Fibroblast of gingiva (primary cell): ENCODE results near the gene SCG5.
A peak's percentile ranks its signal among the peaks of the same experiment; 100 is the strongest.
"Not testable (repeated sequence)": the region's sequence is repeated elsewhere in the genome, so short reads cannot be mapped to it uniquely, and the experiment has no call there.

ENCODE experiments used
- DNase-seq: peaks from one replicate; pipeline ENCODE4 v3.0.0-alpha.2; 2011; ENCODE audit warnings: low read depth

SCG5 gene

GRCh38 chr15:32641517-32642059, at the start of gene SCG5:
SCG5 (plus strand) TSS chr15:32641710; CDS start chr15:32643593, 1,883 bp downstream.
- DNase-seq: no peak

- DNase-seq: not testable (repeated sequence)
These were observed 48.4 kb upstream of the SCG5 start, which contains the start of gene GOLGA8N for GRCh38 chr15:32593151-32593550. GOLGA8N (plus strand) TSS chr15:32593456.

DNA sequence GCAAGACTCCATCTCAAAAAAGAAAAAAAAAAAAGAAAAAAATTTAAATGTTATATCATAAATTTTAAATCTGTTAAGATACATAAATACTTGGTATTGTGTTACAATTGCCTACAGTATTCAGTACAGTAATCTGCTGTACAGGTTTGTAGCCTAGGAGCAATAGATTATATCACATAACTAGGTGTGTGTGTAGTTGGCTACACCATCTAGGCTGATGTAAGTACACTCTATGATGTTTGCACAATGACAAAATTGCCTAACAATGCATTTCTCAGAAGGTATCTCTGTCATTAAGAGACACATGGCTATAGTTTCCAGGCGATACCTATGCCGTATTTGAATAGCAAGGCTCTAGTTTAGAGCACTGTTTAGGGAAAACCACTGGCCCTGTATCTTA, 32.0 kb upstream of the SCG5 start:
- DNase-seq: not testable (repeated sequence)

DNA sequence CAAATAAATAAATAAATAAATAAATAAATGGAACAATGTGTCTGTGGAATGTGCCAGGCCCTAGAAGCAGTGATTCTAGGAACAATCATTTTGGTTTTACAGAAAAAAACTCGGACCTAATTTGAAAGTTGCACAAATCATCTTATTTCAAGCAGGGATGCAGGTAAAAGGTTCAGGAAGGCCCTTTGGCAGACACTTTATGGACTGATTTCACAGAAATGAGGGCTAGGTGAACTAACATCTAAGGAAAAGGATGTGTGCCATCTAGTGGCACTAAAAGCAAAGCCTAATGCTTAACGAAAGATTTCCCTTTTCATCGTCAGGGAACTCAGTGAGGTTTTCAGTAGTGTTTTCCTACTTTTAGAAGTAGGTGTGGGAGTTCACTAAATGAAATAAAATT, 30.8 kb upstream of the SCG5 start:
- DNase-seq: peak; percentile 43

DNA sequence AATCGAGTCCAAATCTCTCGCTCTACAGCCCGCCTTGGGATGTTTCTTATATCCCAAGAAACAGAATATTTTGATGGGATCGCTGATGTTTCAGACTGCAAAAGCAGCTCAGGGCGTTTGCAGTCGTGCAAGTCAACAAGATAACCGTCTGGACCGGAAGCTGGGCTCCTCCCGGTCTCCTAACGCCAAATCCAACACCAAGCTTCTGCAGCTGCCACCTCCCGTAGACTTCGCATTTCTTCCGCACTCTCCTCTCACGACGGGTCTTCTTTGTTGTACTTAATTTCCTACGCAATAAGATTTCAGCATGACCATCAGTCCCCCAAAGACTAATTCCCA, 26.8 kb upstream of the SCG5 start:
- DNase-seq: not testable (repeated sequence)

- DNase-seq: peak; percentile 93
These were observed 26.2 kb upstream of the SCG5 start, which contains the start of gene ARHGAP11A for GRCh38 chr15:32615051-32615870. ARHGAP11A (plus strand) TSS chr15:32615504; CDS start chr15:32616212, 708 bp downstream.

GRCh38 chr15:32615871-32616426, 25.6 kb upstream of the SCG5 start:
- DNase-seq: not testable (repeated sequence)

DNA sequence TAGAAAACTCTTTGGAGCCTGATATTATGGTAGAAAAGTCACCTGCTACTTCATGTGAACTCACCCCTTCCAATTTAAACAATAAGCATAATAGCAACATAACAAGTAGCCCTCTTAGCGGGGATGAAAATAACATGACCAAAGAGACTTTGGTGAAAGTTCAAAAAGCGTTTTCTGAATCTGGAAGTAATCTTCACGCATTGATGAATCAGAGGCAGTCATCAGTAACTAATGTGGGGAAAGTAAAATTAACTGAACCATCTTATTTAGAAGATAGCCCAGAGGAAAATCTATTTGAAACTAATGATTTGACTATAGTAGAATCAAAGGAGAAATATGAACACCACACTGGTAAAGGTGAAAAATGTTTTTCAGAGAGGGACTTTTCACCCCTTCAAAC, 5.1 kb upstream of the SCG5 start:
- DNase-seq: peak; percentile 19

GRCh38 chr15:32636908-32637567, 4.5 kb upstream of the SCG5 start:
- DNase-seq: peak; percentile 30

- DNase-seq: no peak
These were observed 3.8 kb upstream of the SCG5 start for GRCh38 chr15:32637704-32638103.

- DNase-seq: no peak
These were observed 1.3 kb downstream of the SCG5 start for GRCh38 chr15:32642667-32643435.

DNA sequence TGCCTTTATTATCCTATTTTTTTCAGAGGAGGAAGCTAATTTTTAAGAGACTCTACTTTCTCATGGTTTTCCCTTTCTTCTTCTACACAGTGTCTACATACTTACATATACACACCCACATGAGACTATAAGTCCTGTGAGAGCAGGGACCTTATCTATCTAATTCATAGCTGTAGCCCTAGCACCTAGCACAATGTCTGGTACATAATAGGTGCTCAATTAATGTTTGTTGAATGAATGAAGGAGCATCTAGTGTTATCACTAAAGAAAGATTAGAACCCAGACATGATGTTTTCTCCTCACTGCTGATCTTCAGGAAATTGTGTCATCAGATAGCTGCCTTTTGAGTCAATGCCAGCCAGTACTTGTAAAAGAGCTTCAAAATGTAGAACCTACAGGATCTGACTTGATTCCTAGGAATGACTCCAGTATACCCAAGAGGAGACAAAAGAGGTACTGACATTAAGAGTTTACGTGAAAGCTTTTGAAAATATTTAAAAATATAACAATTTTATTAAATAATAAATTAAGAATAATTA, 2.5 kb downstream of the SCG5 start:
- DNase-seq: no peak

DNA sequence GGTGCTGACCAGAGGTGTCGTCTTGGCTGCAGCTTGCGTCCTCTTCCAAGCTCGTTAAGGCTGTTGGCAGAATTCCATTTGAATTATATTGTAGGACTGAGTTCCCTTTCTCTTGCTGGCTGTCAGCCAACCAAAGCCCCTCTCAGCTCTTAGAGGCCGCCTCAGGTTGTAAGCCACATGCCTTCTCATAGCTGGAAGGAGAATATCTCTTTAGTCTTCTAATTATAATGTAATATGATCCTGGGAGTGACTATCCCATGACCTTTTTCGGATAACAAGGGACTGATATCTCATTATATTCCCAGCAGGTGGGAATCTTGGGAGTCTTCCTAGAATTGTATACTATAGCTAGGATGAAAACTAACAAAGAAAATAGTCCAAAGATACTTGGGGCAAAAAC, 4.8 kb downstream of the SCG5 start:
- no peak for DNase-seq

GRCh38 chr15:32649342-32649741, 7.8 kb downstream of the SCG5 start:
- peak; percentile 33 for DNase-seq

GRCh38 chr15:32651229-32651837, 9.8 kb downstream of the SCG5 start:
- DNase-seq: peak; percentile 72

DNA sequence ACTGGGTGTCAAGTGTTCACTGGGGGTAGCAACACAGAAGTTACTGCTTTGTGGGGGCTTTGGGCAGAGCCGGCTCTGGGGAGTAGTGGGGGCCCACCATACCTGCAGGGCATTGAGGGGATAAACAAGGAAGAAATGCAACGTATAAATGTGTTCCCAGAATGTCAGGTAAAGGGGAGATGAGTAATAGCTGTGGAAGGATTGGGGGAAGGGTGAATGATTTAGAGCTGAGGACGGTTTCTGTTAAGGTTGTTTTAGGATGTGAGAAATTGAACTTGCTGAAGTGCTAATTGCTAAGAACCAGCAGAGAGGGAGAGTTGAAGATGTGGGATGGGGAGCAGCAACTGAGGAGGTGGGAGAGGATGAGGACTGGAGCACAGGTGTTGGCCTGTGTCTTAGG, 10.7 kb downstream of the SCG5 start:
- DNase-seq: no peak

DNA sequence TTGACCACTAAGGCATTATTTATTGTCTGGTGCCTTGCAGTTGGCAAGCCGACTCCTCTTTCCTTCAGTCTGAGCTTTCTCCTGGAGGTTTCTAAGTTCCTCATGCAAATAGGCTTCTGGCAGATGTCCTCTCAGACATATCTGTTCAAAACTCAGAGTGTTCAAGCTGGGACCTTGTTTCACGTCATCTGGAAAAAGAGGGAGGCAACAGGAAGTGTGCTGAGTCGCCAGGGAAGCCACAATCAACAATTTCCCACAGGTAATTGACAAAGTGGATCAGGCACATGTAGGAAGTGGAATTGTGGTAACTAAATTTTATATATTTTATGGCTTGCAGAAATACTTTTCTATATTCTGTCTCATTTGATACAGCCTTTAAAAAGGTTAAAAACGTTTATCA, 14.6 kb downstream of the SCG5 start:
- DNase-seq: no peak

- no peak for DNase-seq
These were observed 15.0 kb downstream of the SCG5 start for GRCh38 chr15:32656496-32656895.

DNA sequence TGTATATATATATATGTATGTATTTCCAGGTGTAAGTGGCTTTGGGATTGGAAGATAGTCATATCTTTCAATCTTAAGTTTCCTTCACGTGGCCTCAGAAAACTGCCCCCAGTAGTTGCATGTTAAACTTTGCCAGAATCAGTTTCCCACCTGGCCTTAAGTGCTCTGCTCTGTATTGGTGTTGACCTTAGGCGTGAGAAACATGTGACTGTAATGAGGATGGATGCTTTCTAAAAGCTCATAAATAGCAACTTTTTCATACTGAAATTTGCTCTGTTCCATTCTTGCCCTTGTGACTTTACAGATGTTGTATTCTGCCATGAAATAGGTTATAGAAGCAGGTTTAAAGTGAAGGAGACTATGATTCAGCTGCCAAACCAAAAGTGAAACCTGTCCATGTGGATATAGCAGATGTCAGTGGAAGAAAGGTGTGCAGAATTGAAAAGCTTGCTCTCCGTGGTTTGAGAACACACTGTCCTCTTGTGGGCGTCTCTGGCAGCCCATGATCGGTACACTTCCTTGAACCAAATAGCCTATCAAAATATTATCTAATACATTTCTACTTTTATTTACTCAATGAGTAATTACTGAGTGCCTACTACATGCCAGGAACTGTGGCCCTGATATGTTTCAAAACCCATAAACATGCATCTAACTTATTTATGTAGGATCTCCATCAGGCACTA, 15.8 kb downstream of the SCG5 start:
- no peak for DNase-seq

GRCh38 chr15:32657941-32658340, 16.4 kb downstream of the SCG5 start:
- DNase-seq: no peak
